Right ventricle myocardium inferior (tissue), 1 donor: ENCODE measurements around the gene ZYG11A. TPM values are rescaled to one million over a fixed set of nuclear protein-coding genes. Genes with fewer than 3 reads are reported as not detected.

Experiments used
- ATAC-seq: fragments of 200-7000 bp; cut with Tn5 transposase; one replicate; pipeline ENCODE4 v1.9.1; 2020; ENCODE audit warnings: mild to moderate bottlenecking, moderate library complexity
- DNase-seq: peaks from one replicate; pipeline ENCODE4 v3.0.0; 2021; ENCODE audit errors: missing footprints
- intact Hi-C: fragments of 100-400 bp; cut with DNase I; formaldehyde crosslinking; loops from one replicate; pipeline ENCODE4 v1.11.0; 2022
- total RNA-seq: library from RNA; stranded (reverse); fragmentation: NEBNext Ultra II Directional; extraction: Animal tissue kit (Norgen Biotek cat#: 25700); gene quantifications from one replicate; pipeline ENCODE4 v1.2.1, GENCODE V29; 2021
- donor health status: DM: no; HTN: yes; CAD: no; lungs with severe emphysema.

Gene ZYG11A
- total RNA-seq, 1 donor from 2014 or later, result not detected

- no peak for ATAC-seq
- DNase-seq, result no peak
- intact Hi-C loops, result no loop called here
Measured at GRCh38 chr1:52914463-52914862, 71.9 kb downstream of the ZYG11A start.

DNA sequence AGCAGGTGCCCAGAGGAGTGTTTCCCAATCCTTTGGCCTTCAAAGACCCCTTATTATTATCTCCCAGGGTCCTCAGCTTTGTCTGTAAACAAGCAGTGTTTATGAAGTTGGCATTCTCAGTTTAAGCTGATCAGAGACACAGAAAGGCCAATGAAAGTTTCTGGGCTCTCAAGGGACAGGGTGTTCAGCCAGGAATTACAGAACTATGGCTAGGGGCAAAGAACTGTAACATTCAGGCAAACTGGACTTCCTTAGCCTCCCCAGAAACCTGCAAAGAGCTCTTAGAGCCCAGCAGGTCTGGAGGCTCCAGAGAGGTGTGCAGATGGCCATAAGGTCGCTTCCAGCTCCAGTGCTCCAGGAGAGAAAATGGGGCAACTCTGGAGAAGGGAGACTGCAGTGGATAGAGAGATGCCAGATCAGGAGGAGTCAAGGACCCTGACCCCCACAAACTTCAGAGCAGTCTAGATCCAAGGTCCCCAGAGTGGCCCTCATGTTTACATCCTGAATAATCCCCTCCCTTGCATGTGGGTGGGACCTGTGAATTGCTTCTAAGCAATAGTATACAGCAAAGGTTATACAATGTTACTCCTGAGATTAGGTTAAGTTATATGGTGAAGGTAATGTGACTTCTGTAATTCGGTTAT lies 72.8 kb downstream of the ZYG11A start:
- intact Hi-C loops, result no loop called here
- peak; percentile 26 for ATAC-seq

GRCh38 chr1:52915855-52916220 lies 73.3 kb downstream of the ZYG11A start:
- intact Hi-C loops, result no loop called here

More for the DNA sequence above, 72.8 kb downstream of the ZYG11A start:
- DNase-seq, result no peak

DNA sequence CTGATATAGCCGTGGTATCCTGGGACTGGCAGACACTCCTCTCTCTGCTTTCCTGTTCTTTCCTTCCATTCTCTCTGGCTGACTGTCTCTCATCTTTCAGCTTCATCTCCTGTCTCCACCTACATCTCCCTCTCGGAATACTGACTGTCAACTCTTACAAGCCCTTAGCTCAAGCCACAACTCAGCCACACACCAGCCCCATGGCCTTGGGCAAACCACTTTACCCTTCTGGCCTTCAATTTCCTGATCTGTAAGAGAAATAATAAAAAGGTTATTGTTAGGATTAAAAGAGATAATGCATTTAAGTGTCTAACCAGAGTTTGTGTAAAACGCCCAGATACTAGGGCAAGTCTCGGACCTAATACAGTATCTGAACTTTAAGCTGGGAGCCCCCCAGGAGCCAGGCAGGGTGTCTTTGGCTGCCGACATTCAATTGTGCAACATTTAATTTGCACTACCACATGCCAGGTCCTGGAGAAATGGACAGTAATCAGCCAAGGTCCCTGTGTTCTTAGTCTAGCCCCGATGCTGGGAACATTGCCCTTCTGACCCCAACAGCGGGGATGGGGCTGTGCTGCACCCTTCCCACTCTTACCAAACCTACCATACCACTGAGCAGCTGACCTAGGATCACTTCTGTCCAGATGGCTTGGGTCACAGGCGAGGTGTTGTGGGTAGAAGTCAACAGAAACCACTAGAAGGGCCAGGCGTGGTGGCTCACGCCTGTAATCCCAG lies 73.8 kb downstream of the ZYG11A start:
- intact Hi-C loops, result no loop called here
- DNase-seq (no peak), ATAC-seq (peak; percentile 69)

More at GRCh38 chr1:52915855-52916220, 73.3 kb downstream of the ZYG11A start:
- ATAC-seq, result no peak
- no peak for DNase-seq

DNA sequence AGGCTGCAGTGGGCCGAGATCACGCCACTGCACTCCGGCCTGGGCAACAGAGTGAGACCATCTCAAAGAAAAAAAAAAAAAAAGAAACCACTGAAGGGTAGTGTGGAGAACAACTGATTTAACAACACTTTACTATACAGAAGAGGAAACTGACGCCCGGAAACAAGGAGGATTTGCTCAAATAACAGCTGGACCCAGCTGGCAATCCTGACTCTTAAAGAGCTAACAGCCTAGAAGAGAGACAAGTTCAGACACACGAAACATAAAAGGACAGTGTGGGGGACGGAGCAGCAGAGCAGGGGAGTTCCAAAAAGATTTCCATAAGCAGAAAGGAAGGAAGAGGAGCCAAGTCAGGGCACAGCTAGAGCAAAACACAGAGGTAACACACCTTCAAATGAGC lies 74.6 kb downstream of the ZYG11A start:
- peak; percentile 28 for ATAC-seq
- intact Hi-C loops, result no loop called here
- DNase-seq, result no peak

- ATAC-seq, result no peak
- intact Hi-C loops, result no loop called here
Measured at GRCh38 chr1:52917581-52917980, 75.0 kb downstream of the ZYG11A start.

GRCh38 chr1:52918201-52918600 lies 75.6 kb downstream of the ZYG11A start:
- DNase-seq, result no peak
- intact Hi-C loops, result no loop called here
- ATAC-seq, result no peak

More at GRCh38 chr1:52917581-52917980, 75.0 kb downstream of the ZYG11A start:
- no peak for DNase-seq

GRCh38 chr1:52919051-52919722 lies 76.6 kb downstream of the ZYG11A start:
- ATAC-seq, result no peak
- intact Hi-C loops, result no loop called here
- no peak for DNase-seq

GRCh38 chr1:52919723-52920483 lies 77.3 kb downstream of the ZYG11A start:
- ATAC-seq (no peak), DNase-seq (no peak)
- intact Hi-C loops, result no loop called here

- peak; percentile 73 for DNase-seq
- intact Hi-C loops, result no loop called here
Measured at GRCh38 chr1:52920791-52921291, 78.3 kb downstream of the ZYG11A start.

GRCh38 chr1:52925571-52926005 lies 83.0 kb downstream of the ZYG11A start:
- intact Hi-C loops, result loop anchor here (2.0 to 5.0 kb wide), 2 partner anchors 225 to 272 kb away; partner anchors contain the start of gene CPT2
- ATAC-seq (peak; percentile 24), DNase-seq (no peak)

More at GRCh38 chr1:52920791-52921291, 78.3 kb downstream of the ZYG11A start:
- ATAC-seq, result peak; percentile 59

DNA sequence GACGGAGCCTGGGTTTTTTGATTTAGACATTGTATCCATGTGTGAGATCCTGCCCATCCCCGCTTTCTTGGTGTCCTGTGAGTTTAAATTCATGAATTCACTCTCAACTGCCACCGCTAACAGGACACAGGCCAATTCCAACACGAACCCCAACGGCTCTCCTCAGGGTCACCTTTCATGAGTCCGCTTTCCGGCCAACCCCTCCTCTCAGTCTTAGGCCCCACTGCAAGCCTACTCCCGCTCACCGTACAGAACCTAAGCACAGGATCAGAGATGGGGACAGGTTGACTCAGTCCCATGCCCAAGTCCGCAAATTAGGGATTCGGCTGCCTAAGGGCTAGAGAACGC lies 84.3 kb downstream of the ZYG11A start:
- ATAC-seq (no peak), DNase-seq (no peak)
- intact Hi-C loops, result loop anchor here (2.0 to 5.0 kb wide), 2 partner anchors 226 to 270 kb away; partner anchors contain the start of gene CPT2

DNA sequence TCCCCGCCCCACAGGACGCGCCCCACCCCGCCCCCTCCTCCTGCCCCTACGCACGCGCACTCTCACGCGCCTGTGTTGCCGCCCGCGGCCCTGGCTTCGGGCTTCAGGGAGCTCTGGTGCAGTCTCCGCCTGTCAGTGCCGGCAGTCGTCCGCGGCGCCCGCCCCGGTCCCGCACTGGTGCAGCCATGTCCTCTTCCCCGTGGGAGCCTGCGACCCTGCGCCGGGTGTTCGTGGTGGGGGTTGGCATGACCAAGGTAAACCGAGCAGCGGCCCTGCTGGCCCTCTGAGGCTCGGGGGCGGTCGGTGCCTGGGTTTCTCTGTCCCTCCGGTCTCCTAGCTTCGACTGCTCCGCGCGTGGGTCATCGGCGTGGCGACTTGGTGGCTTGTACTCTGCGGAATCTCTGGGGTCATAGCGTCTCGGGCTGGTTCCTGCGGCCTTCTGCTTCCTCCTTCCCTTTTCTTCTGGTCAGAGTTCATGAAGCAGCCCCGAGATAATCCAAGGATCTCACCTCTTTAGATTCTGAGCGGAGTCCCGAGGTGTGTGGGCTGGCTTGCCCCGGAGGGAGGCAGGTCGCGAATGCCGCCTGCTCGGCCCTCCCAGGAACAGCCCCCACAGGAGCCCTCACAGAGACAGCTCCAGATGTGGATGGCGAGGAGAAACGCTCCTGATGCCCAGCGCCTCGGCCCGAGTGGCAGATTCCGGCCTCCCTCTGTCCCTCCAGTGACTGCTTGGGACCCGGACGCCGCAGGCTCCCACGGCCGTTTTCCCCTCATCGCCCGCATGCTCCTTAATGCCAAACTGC lies 84.9 kb downstream of the ZYG11A start, which contains the start of gene SCP2:
SCP2 (plus strand) TSS at position 65 of the 803 bp plus-strand sequence; CDS start at position 186, 121 bp downstream.
- intact Hi-C loops, result loop anchor here (2.0 to 5.0 kb wide), 2 partner anchors 227 to 270 kb away; partner anchors contain the start of gene CPT2
- ATAC-seq (peak; percentile 96), DNase-seq (peak; percentile 93)

- intact Hi-C loops, result loop anchor here (5.0 kb wide), 1 partner anchor 269 kb away; the partner anchor contains the start of gene CPT2
- ATAC-seq, result peak; percentile 31
- no peak for DNase-seq
Measured at GRCh38 chr1:52928015-52928404, 85.5 kb downstream of the ZYG11A start.

GRCh38 chr1:52929019-52929418 lies 86.5 kb downstream of the ZYG11A start:
- intact Hi-C loops, result loop anchor here (5.0 kb wide), 1 partner anchor 268 kb away; the partner anchor contains the start of gene CPT2
- ATAC-seq, result no peak

DNA sequence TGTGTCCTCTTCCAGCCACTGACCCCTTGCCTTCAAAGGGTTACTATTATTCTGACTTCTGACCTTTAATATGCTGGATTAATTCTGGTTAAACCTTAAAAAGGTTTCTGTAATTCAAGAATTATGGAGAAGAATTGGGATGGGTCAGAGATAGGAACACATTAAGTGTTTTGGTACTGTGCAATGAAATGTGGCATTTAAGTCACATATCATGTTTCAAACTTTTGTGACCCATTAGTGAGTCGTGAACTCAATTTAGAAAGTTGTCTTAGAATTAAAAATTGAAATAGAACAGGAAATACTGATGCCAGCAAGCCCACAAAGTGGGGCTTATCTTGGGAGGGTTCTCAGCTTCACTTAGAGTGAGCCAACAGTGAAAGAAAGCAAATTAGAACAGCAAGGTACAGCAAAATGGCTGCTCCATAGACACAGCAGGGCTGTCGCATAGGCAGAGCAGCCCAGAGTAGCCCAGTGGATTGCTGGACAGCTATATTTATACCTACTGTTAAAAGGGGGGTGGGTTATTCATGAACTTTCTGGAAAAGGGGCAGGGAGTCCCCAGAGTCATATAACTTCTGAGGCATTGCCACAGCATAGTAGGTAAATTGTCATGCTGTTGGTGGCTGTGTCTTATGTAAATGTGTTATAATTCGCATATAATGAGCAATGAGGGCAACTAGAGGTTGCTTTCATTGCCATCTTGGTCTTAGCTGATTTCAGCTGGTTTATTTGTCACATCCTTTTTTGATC lies 95.0 kb downstream of the ZYG11A start:
- DNase-seq, result no peak
- intact Hi-C loops, result no loop called here
- ATAC-seq, result no peak

More at GRCh38 chr1:52929019-52929418, 86.5 kb downstream of the ZYG11A start:
- no peak for DNase-seq

- ATAC-seq (no peak), DNase-seq (no peak)
- intact Hi-C loops, result no loop called here
Measured at GRCh38 chr1:52938183-52938451, 95.6 kb downstream of the ZYG11A start.
